ENCODE results near the gene BICD1.

- TF ChIP-seq POLR2A (IDR thresholded peaks at IDR 0.05): no peak
- TF ChIP-seq, protein P1, sequence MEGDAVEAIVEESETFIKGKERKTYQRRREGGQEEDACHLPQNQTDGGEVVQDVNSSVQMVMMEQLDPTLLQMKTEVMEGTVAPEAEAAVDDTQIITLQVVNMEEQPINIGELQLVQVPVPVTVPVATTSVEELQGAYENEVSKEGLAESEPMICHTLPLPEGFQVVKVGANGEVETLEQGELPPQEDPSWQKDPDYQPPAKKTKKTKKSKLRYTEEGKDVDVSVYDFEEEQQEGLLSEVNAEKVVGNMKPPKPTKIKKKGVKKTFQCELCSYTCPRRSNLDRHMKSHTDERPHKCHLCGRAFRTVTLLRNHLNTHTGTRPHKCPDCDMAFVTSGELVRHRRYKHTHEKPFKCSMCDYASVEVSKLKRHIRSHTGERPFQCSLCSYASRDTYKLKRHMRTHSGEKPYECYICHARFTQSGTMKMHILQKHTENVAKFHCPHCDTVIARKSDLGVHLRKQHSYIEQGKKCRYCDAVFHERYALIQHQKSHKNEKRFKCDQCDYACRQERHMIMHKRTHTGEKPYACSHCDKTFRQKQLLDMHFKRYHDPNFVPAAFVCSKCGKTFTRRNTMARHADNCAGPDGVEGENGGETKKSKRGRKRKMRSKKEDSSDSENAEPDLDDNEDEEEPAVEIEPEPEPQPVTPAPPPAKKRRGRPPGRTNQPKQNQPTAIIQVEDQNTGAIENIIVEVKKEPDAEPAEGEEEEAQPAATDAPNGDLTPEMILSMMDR (IDR thresholded peaks at IDR 0.05): no peak
Observed at GRCh38 chr12:32115404-32116104, 8.9 kb downstream of the BICD1 start.

Data from esophagus squamous epithelium (tissue), 4 donors.